Neural cell (in vitro differentiated cells): Measurements from ENCODE around the gene SRSF12.
A peak's percentile ranks its signal among the peaks of the same experiment; 100 is the strongest.

Experiments used
- EZH2 ChIP-seq: fragments of 200-600, 300-800 bp; shearing (Covaris generic), sonication (generic); IDR thresholded peaks from 2 replicates; pipeline ENCODE4 v1.6.1; 2014; ENCODE audit warnings: antibody characterized with exemption, low read length, borderline replicate concordance, mild to moderate bottlenecking; ENCODE audit not compliant: insufficient read depth, poor library complexity, severe bottlenecking
- POLR2AphosphoS5 ChIP-seq: IDR thresholded peaks from 2 replicates; pipeline ENCODE4 v1.6.1; 2012
- TF ChIP-seq, protein P1 (sequence below): fragments of 450-650 bp; IDR thresholded peaks from 2 replicates; pipeline ENCODE4 v1.5.1; 2014; ENCODE audit warnings: antibody characterized with exemption, mild to moderate bottlenecking, moderate library complexity; ENCODE audit not compliant: poor library complexity, severe bottlenecking
- TF ChIP-seq, protein P2 (sequence below): IDR thresholded peaks from 2 replicates; pipeline ENCODE4 v1.6.1; 2012; ENCODE audit warnings: borderline replicate concordance

DNA sequence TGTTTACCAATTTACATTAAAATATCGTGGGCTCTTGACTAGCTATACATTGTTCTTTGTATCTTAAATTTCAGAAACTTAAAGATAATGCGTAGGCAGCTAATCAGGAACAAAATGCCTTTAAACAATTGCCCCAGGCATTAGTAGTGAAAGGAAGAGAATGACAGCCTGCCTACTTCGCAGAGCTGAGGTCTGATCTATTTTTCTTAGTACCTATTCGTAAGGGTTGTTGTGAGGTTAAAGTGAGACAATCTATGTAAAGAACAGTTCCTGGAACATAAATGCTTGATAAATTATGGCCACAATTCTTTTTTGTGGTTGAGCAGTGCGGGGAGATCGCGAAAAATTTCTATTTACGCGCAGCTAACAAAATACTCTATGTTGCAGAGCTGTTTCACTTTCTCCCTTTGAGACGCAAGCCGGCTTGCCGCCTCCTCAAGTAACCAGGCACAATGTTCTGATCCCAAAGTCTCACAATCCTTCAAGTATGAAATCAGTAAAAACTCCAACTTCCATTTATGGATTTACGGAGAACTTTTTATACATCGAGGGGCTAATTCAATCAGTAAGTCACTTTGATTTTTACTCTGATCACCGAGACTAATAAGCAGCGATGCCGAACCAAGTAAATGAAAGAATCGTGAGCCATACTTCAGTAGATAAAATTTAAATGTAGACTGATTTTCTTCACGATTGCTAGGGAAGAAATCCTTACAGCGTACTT, 38.2 kb downstream of the SRSF12 start:
- TF ChIP-seq, protein P1, sequence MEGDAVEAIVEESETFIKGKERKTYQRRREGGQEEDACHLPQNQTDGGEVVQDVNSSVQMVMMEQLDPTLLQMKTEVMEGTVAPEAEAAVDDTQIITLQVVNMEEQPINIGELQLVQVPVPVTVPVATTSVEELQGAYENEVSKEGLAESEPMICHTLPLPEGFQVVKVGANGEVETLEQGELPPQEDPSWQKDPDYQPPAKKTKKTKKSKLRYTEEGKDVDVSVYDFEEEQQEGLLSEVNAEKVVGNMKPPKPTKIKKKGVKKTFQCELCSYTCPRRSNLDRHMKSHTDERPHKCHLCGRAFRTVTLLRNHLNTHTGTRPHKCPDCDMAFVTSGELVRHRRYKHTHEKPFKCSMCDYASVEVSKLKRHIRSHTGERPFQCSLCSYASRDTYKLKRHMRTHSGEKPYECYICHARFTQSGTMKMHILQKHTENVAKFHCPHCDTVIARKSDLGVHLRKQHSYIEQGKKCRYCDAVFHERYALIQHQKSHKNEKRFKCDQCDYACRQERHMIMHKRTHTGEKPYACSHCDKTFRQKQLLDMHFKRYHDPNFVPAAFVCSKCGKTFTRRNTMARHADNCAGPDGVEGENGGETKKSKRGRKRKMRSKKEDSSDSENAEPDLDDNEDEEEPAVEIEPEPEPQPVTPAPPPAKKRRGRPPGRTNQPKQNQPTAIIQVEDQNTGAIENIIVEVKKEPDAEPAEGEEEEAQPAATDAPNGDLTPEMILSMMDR = no peak
- TF ChIP-seq POLR2AphosphoS5 (peak; percentile 29), EZH2 (no peak)
- TF ChIP-seq, protein P2, sequence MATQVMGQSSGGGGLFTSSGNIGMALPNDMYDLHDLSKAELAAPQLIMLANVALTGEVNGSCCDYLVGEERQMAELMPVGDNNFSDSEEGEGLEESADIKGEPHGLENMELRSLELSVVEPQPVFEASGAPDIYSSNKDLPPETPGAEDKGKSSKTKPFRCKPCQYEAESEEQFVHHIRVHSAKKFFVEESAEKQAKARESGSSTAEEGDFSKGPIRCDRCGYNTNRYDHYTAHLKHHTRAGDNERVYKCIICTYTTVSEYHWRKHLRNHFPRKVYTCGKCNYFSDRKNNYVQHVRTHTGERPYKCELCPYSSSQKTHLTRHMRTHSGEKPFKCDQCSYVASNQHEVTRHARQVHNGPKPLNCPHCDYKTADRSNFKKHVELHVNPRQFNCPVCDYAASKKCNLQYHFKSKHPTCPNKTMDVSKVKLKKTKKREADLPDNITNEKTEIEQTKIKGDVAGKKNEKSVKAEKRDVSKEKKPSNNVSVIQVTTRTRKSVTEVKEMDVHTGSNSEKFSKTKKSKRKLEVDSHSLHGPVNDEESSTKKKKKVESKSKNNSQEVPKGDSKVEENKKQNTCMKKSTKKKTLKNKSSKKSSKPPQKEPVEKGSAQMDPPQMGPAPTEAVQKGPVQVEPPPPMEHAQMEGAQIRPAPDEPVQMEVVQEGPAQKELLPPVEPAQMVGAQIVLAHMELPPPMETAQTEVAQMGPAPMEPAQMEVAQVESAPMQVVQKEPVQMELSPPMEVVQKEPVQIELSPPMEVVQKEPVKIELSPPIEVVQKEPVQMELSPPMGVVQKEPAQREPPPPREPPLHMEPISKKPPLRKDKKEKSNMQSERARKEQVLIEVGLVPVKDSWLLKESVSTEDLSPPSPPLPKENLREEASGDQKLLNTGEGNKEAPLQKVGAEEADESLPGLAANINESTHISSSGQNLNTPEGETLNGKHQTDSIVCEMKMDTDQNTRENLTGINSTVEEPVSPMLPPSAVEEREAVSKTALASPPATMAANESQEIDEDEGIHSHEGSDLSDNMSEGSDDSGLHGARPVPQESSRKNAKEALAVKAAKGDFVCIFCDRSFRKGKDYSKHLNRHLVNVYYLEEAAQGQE = no peak
